A673 (cell line): ENCODE measurements around the gene CDADC1. TPM values are rescaled to one million over a fixed set of nuclear protein-coding genes. Genes with fewer than 3 reads are reported as not detected.

Experiments
- BruUV-seq: library from RNA; stranded (reverse); fragments of 400-500 nt; replicated peaks from 2 replicates; lab custom pipeline; 2021; lab: Mats Ljungman, UMichigan
- CTCF ChIA-PET: fragments of 300-600 bp; sonication (Branson Sonifier 250); formaldehyde crosslinking; loops from one replicate; lab custom pipeline; 2022; ENCODE audit warnings: antibody characterized with exemption; lab: Charles Lee
- POLR2A ChIA-PET: fragments of 300-600 bp; sonication (Branson Sonifier 250); formaldehyde crosslinking; loops from one replicate; lab custom pipeline; 2022; ENCODE audit warnings: antibody characterized with exemption; ENCODE audit not compliant: low non-redundant PET; lab: Charles Lee
- DNase-seq: peaks from one replicate; pipeline ENCODE4 v3.0.0-alpha.2; 2015; ENCODE audit warnings: low spot score
- H3K27ac ChIP-seq: fragments of 200-600 bp; sonication (generic); 2 replicates; pipeline ENCODE4 v1.5.1; 2016; ENCODE audit warnings: mixed run types, low read depth, mild to moderate bottlenecking, mixed read lengths, antibody characterized with exemption, low read length; ENCODE audit not compliant: poor library complexity, severe bottlenecking
- H3K27me3 ChIP-seq: fragments of 200-600 bp; sonication (generic); replicated peaks from 2 replicates; pipeline ENCODE4 v1.6.1; 2017; ENCODE audit warnings: mixed run types, low read depth, mild to moderate bottlenecking, mixed read lengths, antibody characterized with exemption, low read length; ENCODE audit not compliant: insufficient read depth, poor library complexity
- H3K36me3 ChIP-seq: fragments of 200-600 bp; sonication (generic); 2 replicates; pipeline ENCODE4 v1.6.1; 2016; ENCODE audit warnings: mixed run types, mild to moderate bottlenecking, mixed read lengths, antibody characterized with exemption, low read length; ENCODE audit not compliant: insufficient read depth, poor library complexity, severe bottlenecking
- H3K4me1 ChIP-seq: fragments of 200-600 bp; sonication (generic); 2 replicates; pipeline ENCODE4 v1.6.1; 2017; ENCODE audit warnings: mixed run types, mild to moderate bottlenecking, mixed read lengths, antibody characterized with exemption, low read length; ENCODE audit not compliant: insufficient read depth, poor library complexity, severe bottlenecking
- H3K4me3 ChIP-seq: fragments of 200-600 bp; sonication (generic); 2 replicates; pipeline ENCODE4 v1.5.1; 2016; ENCODE audit warnings: low read depth, mixed run types, mild to moderate bottlenecking, mixed read lengths, low read length; ENCODE audit not compliant: poor library complexity, severe bottlenecking
- H3K9me3 ChIP-seq: fragments of 200-600 bp; sonication (generic); 2 replicates; pipeline ENCODE4 v1.6.1; 2016; ENCODE audit warnings: mixed run types, low read depth, mild to moderate bottlenecking, mixed read lengths, antibody characterized with exemption, low read length; ENCODE audit not compliant: poor library complexity, severe bottlenecking
- CTCF ChIP-seq: fragments of 300-800, 200-600 bp; sonication (generic); conservative IDR thresholded peaks from 2 replicates; pipeline ENCODE4 v1.5.1; 2017; ENCODE audit warnings: low read depth, mild to moderate bottlenecking, antibody characterized with exemption, low read length, moderate library complexity, mixed read lengths
- EZH2 ChIP-seq: fragments of 200-600 bp; sonication (generic); IDR thresholded peaks from 2 replicates; pipeline ENCODE4 v1.6.1; 2017; ENCODE audit warnings: borderline replicate concordance, low read depth, mild to moderate bottlenecking, mixed read lengths, antibody characterized with exemption, low read length; ENCODE audit not compliant: poor library complexity, severe bottlenecking
- intact Hi-C: fragments of 100-400 bp; cut with micrococcal nuclease; formaldehyde crosslinking; loops from one replicate; pipeline ENCODE4 v1.10.0; 2022; ENCODE audit not compliant: unreplicated experiment
- total RNA-seq: library from RNA; stranded (reverse); gene quantifications from 2 replicates; pipeline ENCODE4 v1.2.3, GENCODE V29; 2021

The CDADC1 gene
- total RNA-seq, 1 experiment from 2014 or later, result 19.2 TPM

- POLR2A ChIA-PET, result interaction anchor here (0.6 kb wide), 1 partner anchor 17 kb away, joined by 3 read pairs; no protein-coding TSS in a partner anchor
- H3K9me3 ChIP-seq, result no peaks in the 10 kb centered on the region
- H3K36me3 ChIP-seq, result no peaks in the 10 kb centered on the region
- no peak overlapping the region for H3K27ac ChIP-seq
- TF ChIP-seq EZH2 (no peak), CTCF (no peak)
- CTCF ChIA-PET, result no interaction called here
- no peaks in the 10 kb centered on the region for H3K27me3 ChIP-seq
- no peak overlapping the region for H3K4me3 ChIP-seq
- no peak for DNase-seq
- intact Hi-C loops, result no loop called here
- H3K4me1 ChIP-seq, result no peaks in the 10 kb centered on the region
- BruUV-seq, result no TSS peak
Observed at GRCh38 chr13:49329831-49330545, 82.3 kb downstream of the CDADC1 start.

GRCh38 chr13:49330546-49330864 is 82.8 kb downstream of the CDADC1 start:
- H3K4me1 ChIP-seq, result no peaks in the 10 kb centered on the region
- TF ChIP-seq EZH2 (no peak), CTCF (no peak)
- POLR2A ChIA-PET, result no interaction called here
- H3K27me3 ChIP-seq, result no peaks in the 10 kb centered on the region
- H3K9me3 ChIP-seq, result no peaks in the 10 kb centered on the region
- intact Hi-C loops, result no loop called here
- no peak overlapping the region for H3K27ac ChIP-seq
- H3K4me3 ChIP-seq, result no peak overlapping the region
- DNase-seq, result no peak
- no peaks in the 10 kb centered on the region for H3K36me3 ChIP-seq
- BruUV-seq, result no TSS peak
- CTCF ChIA-PET, result no interaction called here

GRCh38 chr13:49336655-49337054 is 88.9 kb downstream of the CDADC1 start:
- intact Hi-C loops, result no loop called here
- Histone ChIP-seq H3K27me3 (no peaks in the 10 kb centered on the region), H3K4me1 (no peaks in the 10 kb centered on the region), H3K9me3 (no peaks in the 10 kb centered on the region), H3K27ac (no peak overlapping the region), H3K36me3 (no peaks in the 10 kb centered on the region), H3K4me3 (no peak overlapping the region)
- CTCF ChIA-PET, result no interaction called here
- DNase-seq, result no peak
- no TSS peak for BruUV-seq
- POLR2A ChIA-PET, result no interaction called here
- no peak for TF ChIP-seq CTCF
